Calu3 (cell line): ENCODE measurements around the gene ELOVL6. TPM values are rescaled to one million over a fixed set of nuclear protein-coding genes. Genes with fewer than 3 reads are reported as not detected.

ENCODE experiments used
- BruUV-seq: library from RNA; stranded (reverse); fragments of 400-500 nt; replicated peaks from 2 replicates; lab custom pipeline; 2021; lab: Mats Ljungman, UMichigan
- CTCF ChIA-PET: fragments of 300-600 bp; sonication (Branson Sonifier 250); formaldehyde crosslinking; loops from one replicate; lab custom pipeline; 2022; ENCODE audit warnings: antibody characterized with exemption; lab: Charles Lee
- DNase-seq: peaks from one replicate; pipeline ENCODE4 v3.0.0; 2022
- H3K27ac Mint-ChIP-seq: one replicate; pipeline ENCODE4 v1.8.0; 2022; ENCODE audit warnings: mixed read lengths; ENCODE audit not compliant: unreplicated experiment
- H3K27me3 Mint-ChIP-seq: one replicate; pipeline ENCODE4 v1.8.0; 2022; ENCODE audit warnings: mixed read lengths; ENCODE audit not compliant: unreplicated experiment
- H3K36me3 Mint-ChIP-seq: one replicate; pipeline ENCODE4 v1.8.0; 2022; ENCODE audit warnings: mild to moderate bottlenecking, moderate library complexity, mixed read lengths; ENCODE audit not compliant: insufficient read depth, unreplicated experiment
- H3K4me1 Mint-ChIP-seq: one replicate; pipeline ENCODE4 v1.8.0; 2022; ENCODE audit warnings: mild to moderate bottlenecking, low read depth, mixed read lengths; ENCODE audit not compliant: unreplicated experiment
- H3K4me3 Mint-ChIP-seq: one replicate; pipeline ENCODE4 v1.8.0; 2022; ENCODE audit warnings: mild to moderate bottlenecking, low read depth, moderate library complexity, mixed read lengths; ENCODE audit not compliant: unreplicated experiment
- H3K9me3 Mint-ChIP-seq: one replicate; pipeline ENCODE4 v1.8.0; 2022; ENCODE audit warnings: low read depth, mixed read lengths; ENCODE audit not compliant: unreplicated experiment
- intact Hi-C: fragments of 100-400 bp; cut with micrococcal nuclease; formaldehyde crosslinking; loops from one replicate; pipeline ENCODE4 v1.10.0; 2022; ENCODE audit not compliant: unreplicated experiment
- total RNA-seq: library from RNA; stranded (reverse); gene quantifications from 2 replicates; pipeline ENCODE4 v1.2.3, GENCODE V29; 2022
- TF ChIP-seq, protein P1 (sequence below): fragments of 200-600 bp; IDR thresholded peaks from one replicate; pipeline ENCODE4 v1.8.0; 2022; ENCODE audit warnings: antibody characterized with exemption; ENCODE audit not compliant: unreplicated experiment

ELOVL6 gene
- total RNA-seq, 1 experiment from 2014 or later, result 26.1 TPM

DNA sequence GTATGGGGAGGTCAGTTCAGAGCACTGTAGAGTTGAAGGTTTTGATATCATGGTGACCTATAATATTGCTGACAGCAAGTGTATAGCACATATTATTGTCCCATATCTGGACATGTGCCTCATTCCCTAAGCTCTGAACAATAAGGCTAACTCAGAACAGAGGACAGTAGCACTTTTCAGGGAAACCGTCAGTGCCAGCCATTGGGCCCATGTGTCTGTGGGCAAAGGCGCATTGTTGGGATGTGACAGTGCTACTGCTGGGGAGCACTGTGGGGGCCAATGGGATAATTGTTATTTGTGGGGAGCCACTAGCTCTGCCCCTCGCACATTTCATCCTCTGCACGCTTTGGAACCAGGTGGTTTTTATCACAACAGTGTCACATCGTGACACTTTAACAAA, 136.2 kb downstream of the ELOVL6 start:
- BruUV-seq, result no TSS peak
- Mint-ChIP-seq H3K4me1 (peaks cover 14% of the 10 kb centered on the region), H3K36me3 (no peaks in the 10 kb centered on the region), H3K9me3 (no peaks in the 10 kb centered on the region), H3K27me3 (no peaks in the 10 kb centered on the region), H3K27ac (no peak overlapping the region), H3K4me3 (no peak overlapping the region)
- intact Hi-C loops, result no loop called here
- CTCF ChIA-PET, result no interaction called here
- no peak for DNase-seq
- TF ChIP-seq, protein P1, sequence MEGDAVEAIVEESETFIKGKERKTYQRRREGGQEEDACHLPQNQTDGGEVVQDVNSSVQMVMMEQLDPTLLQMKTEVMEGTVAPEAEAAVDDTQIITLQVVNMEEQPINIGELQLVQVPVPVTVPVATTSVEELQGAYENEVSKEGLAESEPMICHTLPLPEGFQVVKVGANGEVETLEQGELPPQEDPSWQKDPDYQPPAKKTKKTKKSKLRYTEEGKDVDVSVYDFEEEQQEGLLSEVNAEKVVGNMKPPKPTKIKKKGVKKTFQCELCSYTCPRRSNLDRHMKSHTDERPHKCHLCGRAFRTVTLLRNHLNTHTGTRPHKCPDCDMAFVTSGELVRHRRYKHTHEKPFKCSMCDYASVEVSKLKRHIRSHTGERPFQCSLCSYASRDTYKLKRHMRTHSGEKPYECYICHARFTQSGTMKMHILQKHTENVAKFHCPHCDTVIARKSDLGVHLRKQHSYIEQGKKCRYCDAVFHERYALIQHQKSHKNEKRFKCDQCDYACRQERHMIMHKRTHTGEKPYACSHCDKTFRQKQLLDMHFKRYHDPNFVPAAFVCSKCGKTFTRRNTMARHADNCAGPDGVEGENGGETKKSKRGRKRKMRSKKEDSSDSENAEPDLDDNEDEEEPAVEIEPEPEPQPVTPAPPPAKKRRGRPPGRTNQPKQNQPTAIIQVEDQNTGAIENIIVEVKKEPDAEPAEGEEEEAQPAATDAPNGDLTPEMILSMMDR, result no peak

DNA sequence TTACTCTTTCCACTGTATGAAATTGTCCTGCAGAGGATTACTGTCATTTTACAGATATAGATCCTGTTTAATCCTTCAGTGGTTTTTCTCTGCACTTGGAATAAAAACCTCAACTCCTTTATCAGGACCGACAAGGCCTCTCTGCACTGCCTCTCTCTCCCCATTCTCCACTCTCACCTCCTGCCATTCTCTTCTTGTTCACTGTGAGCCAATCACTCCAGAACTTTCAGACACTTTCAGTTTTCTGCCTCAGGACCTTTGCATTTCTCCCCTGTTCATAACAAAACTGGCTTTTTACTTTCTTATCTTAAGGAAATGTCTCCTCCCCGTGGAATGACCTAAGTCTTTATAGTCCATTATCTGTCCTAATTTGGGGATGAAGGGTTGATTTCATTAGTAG, 137.3 kb downstream of the ELOVL6 start:
- no peak for DNase-seq
- BruUV-seq, result no TSS peak
- H3K27ac Mint-ChIP-seq, result no peak overlapping the region
- intact Hi-C loops, result no loop called here
- peaks cover 14% of the 10 kb centered on the region for H3K4me1 Mint-ChIP-seq
- H3K4me3 Mint-ChIP-seq, result no peak overlapping the region
- TF ChIP-seq, protein P1, result no peak
- CTCF ChIA-PET, result no interaction called here
- no peaks in the 10 kb centered on the region for H3K9me3 Mint-ChIP-seq
- no peaks in the 10 kb centered on the region for H3K27me3 Mint-ChIP-seq
- no peaks in the 10 kb centered on the region for H3K36me3 Mint-ChIP-seq

DNA sequence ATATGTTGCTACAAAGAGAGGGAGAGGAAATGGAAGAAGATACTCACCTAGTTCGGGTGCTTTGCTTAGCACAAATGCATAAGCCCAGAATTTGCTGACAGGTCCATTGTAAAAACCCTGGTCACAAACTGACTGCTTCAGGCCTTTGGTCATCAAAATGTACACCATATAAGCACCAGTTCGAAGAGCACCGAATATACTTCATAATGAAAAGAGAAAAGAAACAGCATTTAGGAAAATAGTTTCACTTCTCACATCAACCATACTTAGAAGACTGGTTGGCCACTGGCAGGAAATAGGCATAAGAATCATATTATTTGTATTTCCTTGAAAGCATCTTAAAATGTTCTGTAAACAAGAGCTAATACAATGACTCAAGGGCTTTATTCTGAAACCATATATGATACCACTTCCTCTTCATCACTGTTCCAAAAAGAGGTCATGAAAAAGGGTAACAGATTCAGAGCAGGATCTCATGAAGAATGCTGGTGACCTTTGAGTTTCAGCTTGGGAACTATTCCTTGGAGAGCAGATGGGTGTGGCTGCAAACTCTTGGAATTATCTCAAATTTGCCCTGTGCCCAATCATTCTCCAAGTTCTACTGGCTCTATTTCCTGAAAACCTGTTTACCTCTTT, 138.7 kb downstream of the ELOVL6 start:
- no peaks in the 10 kb centered on the region for H3K27me3 Mint-ChIP-seq
- no peak overlapping the region for H3K27ac Mint-ChIP-seq
- intact Hi-C loops, result no loop called here
- TF ChIP-seq, protein P1, result no peak
- DNase-seq, result no peak
- BruUV-seq, result no TSS peak
- H3K36me3 Mint-ChIP-seq, result no peaks in the 10 kb centered on the region
- CTCF ChIA-PET, result interaction anchor here (1.3 kb wide), 1 partner anchor 10 kb away, joined by 4 read pairs; no protein-coding TSS in a partner anchor
- H3K4me1 Mint-ChIP-seq, result peaks cover 14% of the 10 kb centered on the region
- H3K4me3 Mint-ChIP-seq, result no peak overlapping the region
- H3K9me3 Mint-ChIP-seq, result no peaks in the 10 kb centered on the region

DNA sequence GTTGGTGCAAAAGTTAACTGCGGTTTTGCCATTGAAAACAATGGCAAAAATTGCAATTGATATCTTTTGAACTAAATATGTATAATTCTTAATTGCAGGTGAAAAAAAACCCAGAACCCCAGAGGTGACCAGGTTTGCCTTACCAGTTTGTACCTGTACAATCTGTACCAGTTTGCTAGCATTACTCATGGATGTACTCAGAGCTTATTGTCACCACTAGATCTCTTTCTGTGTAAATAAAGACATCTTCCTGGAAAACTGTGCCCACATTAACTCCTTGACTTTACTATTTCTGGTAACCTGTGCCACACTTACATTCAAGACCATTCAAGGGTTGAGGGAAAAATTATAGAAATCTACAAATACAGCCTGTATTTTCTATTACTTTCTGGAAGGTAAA, 139.7 kb downstream of the ELOVL6 start:
- DNase-seq, result no peak
- CTCF ChIA-PET, result interaction anchor here (1.3 kb wide), 1 partner anchor 9 kb away, joined by 4 read pairs; no protein-coding TSS in a partner anchor
- Mint-ChIP-seq H3K27ac (no peak overlapping the region), H3K9me3 (no peaks in the 10 kb centered on the region), H3K4me1 (peaks cover 14% of the 10 kb centered on the region), H3K27me3 (no peaks in the 10 kb centered on the region), H3K36me3 (no peaks in the 10 kb centered on the region), H3K4me3 (no peak overlapping the region)
- TF ChIP-seq, protein P1, result no peak
- no TSS peak for BruUV-seq
- intact Hi-C loops, result no loop called here
